HFFc6 (cell line): Measurements from ENCODE around the gene SLC25A12. TPM values are rescaled to one million over a fixed set of nuclear protein-coding genes. Genes with fewer than 3 reads are reported as not detected.

Source experiments
- DNase-seq: peaks from one replicate; pipeline ENCODE4 v3.0.0-alpha.2; 2018
- H3K27ac Mint-ChIP-seq: 2 replicates; pipeline ENCODE4 v1.8.0; 2020; ENCODE audit warnings: mild to moderate bottlenecking, mixed read lengths
- H3K27me3 Mint-ChIP-seq: 2 replicates; pipeline ENCODE4 v1.8.0; 2021; ENCODE audit warnings: mild to moderate bottlenecking, moderate library complexity, mixed read lengths; ENCODE audit not compliant: insufficient read depth
- H3K36me3 Mint-ChIP-seq: 2 replicates; pipeline ENCODE4 v1.8.0; 2021; ENCODE audit warnings: low read depth, mixed read lengths
- H3K4me1 Mint-ChIP-seq: 2 replicates; pipeline ENCODE4 v1.8.0; 2020; ENCODE audit warnings: low read depth, mixed read lengths
- H3K4me3 Mint-ChIP-seq: 2 replicates; pipeline ENCODE4 v1.8.0; 2020; ENCODE audit warnings: mild to moderate bottlenecking, moderate library complexity, mixed read lengths
- H3K9me3 Mint-ChIP-seq: 2 replicates; pipeline ENCODE4 v1.8.0; 2020; ENCODE audit warnings: mild to moderate bottlenecking, mixed read lengths
- CTCF ChIP-seq: fragments of 200-600 bp; sonication (generic); IDR thresholded peaks from 2 replicates; pipeline ENCODE4 v1.5.0; 2021; ENCODE audit warnings: antibody characterized with exemption, mild to moderate bottlenecking
- total RNA-seq, 6 experiments: library from RNA; stranded (reverse); fragmentation: NEBNext Ultra II Directional; extraction: Animal tissue kit (Norgen Biotek cat#: 25700); gene quantifications; 2 replicates in 1 of 6; 3 replicates in 5 of 6; pipeline ENCODE4 v1.2.3, GENCODE V29; 2021

Gene SLC25A12
- total RNA-seq, 6 experiments from 2014 or later = 16.8 to 20.9 (median 19.4) TPM

DNA sequence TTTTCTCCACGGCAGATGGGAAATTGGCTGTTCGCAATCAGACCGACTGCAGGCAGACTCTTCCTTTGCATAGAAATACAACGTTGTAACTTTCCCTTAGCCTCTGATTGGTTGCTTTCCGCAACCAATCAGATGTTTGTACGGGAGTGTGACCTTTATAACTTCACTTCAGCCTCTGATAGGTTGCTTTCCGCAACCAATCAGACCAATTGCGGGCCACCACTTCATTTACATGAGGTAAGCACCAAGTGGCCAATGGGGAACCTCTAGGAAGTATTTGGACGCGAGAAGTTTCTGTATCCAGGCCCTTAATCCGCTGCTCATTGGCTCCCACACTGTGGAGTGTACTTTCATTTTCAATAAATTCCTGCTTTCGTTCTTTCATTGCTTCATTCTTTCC lies 19.1 kb downstream of the SLC25A12 start:
- TF ChIP-seq CTCF = no peak
- peaks cover 22% of the 10 kb centered on the region for H3K4me1 Mint-ChIP-seq
- H3K36me3 Mint-ChIP-seq = peaks cover 25% of the 10 kb centered on the region
- DNase-seq = no peak
- H3K4me3 Mint-ChIP-seq = no peak overlapping the region
- no peaks in the 10 kb centered on the region for H3K9me3 Mint-ChIP-seq
- H3K27ac Mint-ChIP-seq = no peak overlapping the region
- H3K27me3 Mint-ChIP-seq = no peaks in the 10 kb centered on the region

GRCh38 chr2:171874517-171874916 lies 19.5 kb downstream of the SLC25A12 start:
- Mint-ChIP-seq H3K36me3 (peaks cover 25% of the 10 kb centered on the region), H3K27ac (no peak overlapping the region), H3K4me1 (peaks cover 19% of the 10 kb centered on the region), H3K27me3 (no peaks in the 10 kb centered on the region), H3K9me3 (no peaks in the 10 kb centered on the region), H3K4me3 (no peak overlapping the region)
- DNase-seq = no peak
- no peak for TF ChIP-seq CTCF

GRCh38 chr2:171864357-171864985 lies 29.6 kb downstream of the SLC25A12 start:
- Mint-ChIP-seq H3K27ac (no peak overlapping the region), H3K27me3 (no peaks in the 10 kb centered on the region), H3K36me3 (peaks cover 3% of the 10 kb centered on the region; the same call in 1 of the 2 replicates), H3K4me1 (no peaks in the 10 kb centered on the region), H3K9me3 (no peaks in the 10 kb centered on the region), H3K4me3 (no peak overlapping the region)
- no peak for DNase-seq
- TF ChIP-seq CTCF = no peak

- H3K4me3 Mint-ChIP-seq = no peak overlapping the region
Measured at GRCh38 chr2:171862501-171862900, 31.5 kb downstream of the SLC25A12 start.

DNA sequence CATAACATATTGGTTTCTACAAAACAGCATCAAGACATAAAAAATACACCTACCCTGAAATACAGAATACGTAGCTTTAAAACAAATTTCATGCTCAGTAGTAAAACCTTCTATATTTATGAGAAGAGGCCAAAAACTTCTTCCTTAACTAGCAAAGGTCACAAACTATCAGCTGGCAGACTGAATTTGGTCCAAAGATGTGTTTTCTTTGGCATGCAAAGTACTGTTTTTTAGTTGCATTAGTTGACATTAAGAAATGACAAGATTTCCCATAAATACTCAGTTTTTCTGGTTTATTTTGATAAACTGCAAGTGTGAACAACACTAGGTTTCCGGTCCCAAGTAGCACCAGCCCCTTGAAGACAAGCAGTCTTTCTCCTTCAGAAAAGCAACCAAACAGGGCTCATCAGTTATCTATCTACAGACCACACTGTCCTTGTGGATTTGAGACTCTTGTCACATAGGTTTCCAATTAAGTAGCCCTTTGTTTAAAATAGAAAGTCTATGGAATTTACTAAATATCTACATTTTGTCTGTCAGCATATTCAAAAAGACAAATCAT lies 35.6 kb downstream of the SLC25A12 start:
- TF ChIP-seq CTCF = no peak
- Mint-ChIP-seq H3K9me3 (no peaks in the 10 kb centered on the region), H3K4me3 (no peak overlapping the region), H3K36me3 (peaks cover 4% of the 10 kb centered on the region; the same call in 1 of the 2 replicates), H3K27ac (no peak overlapping the region), H3K4me1 (peaks cover 20% of the 10 kb centered on the region), H3K27me3 (no peaks in the 10 kb centered on the region)
- DNase-seq = no peak

More at GRCh38 chr2:171862501-171862900, 31.5 kb downstream of the SLC25A12 start:
- Mint-ChIP-seq H3K27me3 (no peaks in the 10 kb centered on the region), H3K36me3 (peaks cover 3% of the 10 kb centered on the region; the same call in 1 of the 2 replicates), H3K4me1 (peaks cover 10% of the 10 kb centered on the region; the same call in 1 of the 2 replicates), H3K9me3 (no peaks in the 10 kb centered on the region), H3K27ac (no peak overlapping the region)
- TF ChIP-seq CTCF = no peak
- no peak for DNase-seq
